HG03342 (cell line): ENCODE measurements around the gene CD79A.
"Not testable (repeated sequence)": the region's sequence is repeated elsewhere in the genome, so short reads cannot be mapped to it uniquely, and the experiment has no call there.

ENCODE experiments used
- ATAC-seq: cut with Tn5 transposase; IDR thresholded peaks from one replicate; pipeline ENCODE4 v1.9.1; 2021; ENCODE audit warnings: mild to moderate bottlenecking, moderate library complexity; ENCODE audit not compliant: unreplicated experiment

CD79A gene

GRCh38 chr19:41862445-41862986 is 14.6 kb upstream of the CD79A start:
- ATAC-seq = no peak

- ATAC-seq = no peak
Observed at GRCh38 chr19:41863209-41863931, 13.7 kb upstream of the CD79A start.

- no peak for ATAC-seq
Observed at GRCh38 chr19:41864374-41864773, 12.7 kb upstream of the CD79A start.

- ATAC-seq = no peak
Observed at GRCh38 chr19:41866284-41866683, 10.8 kb upstream of the CD79A start.

- ATAC-seq = no peak
Observed at GRCh38 chr19:41868120-41868988, 8.7 kb upstream of the CD79A start.

GRCh38 chr19:41868989-41869300 is 8.1 kb upstream of the CD79A start:
- ATAC-seq = no peak

GRCh38 chr19:41869374-41869955 is 7.6 kb upstream of the CD79A start:
- no peak for ATAC-seq

- no peak for ATAC-seq
Observed at GRCh38 chr19:41870401-41870873, 6.6 kb upstream of the CD79A start.

GRCh38 chr19:41871573-41872383 is 5.3 kb upstream of the CD79A start:
- no peak for ATAC-seq

- no peak for ATAC-seq
Observed at GRCh38 chr19:41872384-41872774, 4.7 kb upstream of the CD79A start.

GRCh38 chr19:41872775-41873647 is 4.1 kb upstream of the CD79A start:
- no peak for ATAC-seq

- ATAC-seq = not testable (repeated sequence)
Observed at GRCh38 chr19:41875973-41876372, 1.1 kb upstream of the CD79A start.

- no peak for ATAC-seq
Observed at GRCh38 chr19:41877916-41878905, 1.1 kb downstream of the CD79A start.

GRCh38 chr19:41879080-41879479 is 2.0 kb downstream of the CD79A start:
- no peak for ATAC-seq

- no peak for ATAC-seq
Observed at GRCh38 chr19:41879670-41880328, 2.7 kb downstream of the CD79A start.

GRCh38 chr19:41880329-41880708 is 3.2 kb downstream of the CD79A start:
- no peak for ATAC-seq

GRCh38 chr19:41882568-41883462 is 5.7 kb downstream of the CD79A start, which contains the start of gene ARHGEF1:
Gene ARHGEF1, plus strand, starts transcription at chr19:41883184. Its CDS starts 4,899 bp downstream, at chr19:41888083.
- ATAC-seq = no peak
